H1 (cell line): ENCODE measurements around the gene FOXC1. TPM values are rescaled to one million over a fixed set of nuclear protein-coding genes. Genes with fewer than 3 reads are reported as not detected.

Source experiments
- CTCF ChIA-PET: fragments of 300-600 bp; sonication (Branson Sonifier 250); formaldehyde crosslinking; loops from one replicate; lab custom pipeline; 2021; ENCODE audit not compliant: partially characterized antibody; lab: Charles Lee
- POLR2A ChIA-PET: fragments of 300-600 bp; sonication (Branson Sonifier 250); formaldehyde crosslinking; loops from one replicate; lab custom pipeline; 2021; ENCODE audit warnings: inconsistent platforms; ENCODE audit not compliant: partially characterized antibody; lab: Charles Lee
- DNase-seq, 2 experiments: peaks; one replicate each; pipeline versions ENCODE4 v3.0.0 to v3.0.0-alpha.2; 2010 to 2022; ENCODE audit warnings: low spot score in 2 of 2, low read depth in 1 of 2, mixed read lengths in 1 of 2
- FAIRE-seq: peaks from 2 replicates; lab custom pipeline; 2011; peaks lifted over from hg19 to GRCh38; lab: Jason Lieb, UNC
- H2AFZ ChIP-seq: 2 replicates; pipeline ENCODE4 v1.8.1; 2012; ENCODE audit warnings: low read length, inconsistent platforms
- H2AK5ac ChIP-seq: 2 replicates; pipeline ENCODE4 v1.6.1; 2013; ENCODE audit warnings: low read depth, low read length
- H2BK120ac ChIP-seq: replicated peaks from 2 replicates; pipeline ENCODE3; 2013; ENCODE audit warnings: low read depth, low read length, inconsistent platforms
- H2BK12ac ChIP-seq: 2 replicates; pipeline ENCODE4 v1.6.1; 2013; ENCODE audit warnings: low read depth, low read length
- H2BK15ac ChIP-seq: 2 replicates; pipeline ENCODE4 v1.6.1; 2013; ENCODE audit warnings: low read length
- H2BK20ac ChIP-seq: 2 replicates; pipeline ENCODE4 v1.6.1; 2013; ENCODE audit warnings: low read length
- H2BK5ac ChIP-seq: 2 replicates; pipeline ENCODE4 v1.6.1; 2013; ENCODE audit warnings: low read depth, low read length
- H3K14ac ChIP-seq: 2 replicates; pipeline ENCODE4 v1.6.1; 2013; ENCODE audit warnings: inconsistent platforms; ENCODE audit not compliant: insufficient read length
- H3K18ac ChIP-seq: 2 replicates; pipeline ENCODE4 v1.6.1; 2013; ENCODE audit warnings: low read length; ENCODE audit errors: extremely low read depth
- H3K23ac ChIP-seq: 2 replicates; pipeline ENCODE4 v1.6.1; 2013; ENCODE audit warnings: inconsistent platforms; ENCODE audit not compliant: insufficient read length
- H3K23me2 ChIP-seq: 2 replicates; pipeline ENCODE4 v1.6.1; 2013; ENCODE audit warnings: low read depth, low read length
- H3K27ac ChIP-seq: 2 replicates; pipeline ENCODE4 v1.6.1; 2011; ENCODE audit warnings: low read depth, low read length, inconsistent platforms
- H3K27me3 ChIP-seq, 4 experiments: replicated peaks in 1 of 4; 1 replicate in 1 of 4; 2 replicates in 3 of 4; pipeline versions ENCODE4 v1.6.1 to v1.8.1; 2011 to 2013; ENCODE audit warnings: low read length in 3 of 4, mild to moderate bottlenecking in 3 of 4, inconsistent platforms in 2 of 4, mixed read lengths in 2 of 4, moderate library complexity in 1 of 4; ENCODE audit not compliant: control insufficient read depth in 3 of 4, insufficient read depth in 3 of 4; ENCODE audit errors: extremely low read depth in 1 of 4
- H3K36me3 ChIP-seq, 4 experiments: 2 replicates each; pipeline versions ENCODE4 v1.6.1 to v1.8.1; 2011 to 2013; ENCODE audit warnings: mild to moderate bottlenecking in 4 of 4, low read length in 3 of 4, moderate library complexity in 2 of 4, control low read depth in 1 of 4, inconsistent platforms in 1 of 4; ENCODE audit not compliant: insufficient read depth in 4 of 4, control insufficient read depth in 2 of 4
- H3K4ac ChIP-seq: replicated peaks from 2 replicates; pipeline ENCODE3; 2013; ENCODE audit warnings: low read length, low read depth, mixed read lengths, inconsistent platforms; ENCODE audit not compliant: insufficient read length
- H3K4me1 ChIP-seq, 4 experiments: replicated peaks in 1 of 4; 1 replicate in 1 of 4; 2 replicates in 3 of 4; pipeline versions ENCODE4 v1.6.1 to v1.8.1; 2011 to 2013; ENCODE audit warnings: low read length in 3 of 4, inconsistent platforms in 2 of 4, mixed read lengths in 1 of 4; ENCODE audit not compliant: insufficient read depth in 4 of 4, control insufficient read depth in 3 of 4
- H3K4me2 ChIP-seq, 2 experiments: 2 replicates each; pipeline versions ENCODE4 v1.6.1 to v1.8.1; 2011 to 2013; ENCODE audit warnings: low read depth in 2 of 2, low read length in 2 of 2, control low read depth in 1 of 2, inconsistent platforms in 1 of 2, mild to moderate bottlenecking in 1 of 2; ENCODE audit not compliant: insufficient read depth in 1 of 2
- H3K4me3 ChIP-seq, 4 experiments: fragments of 200-600, 300-600 bp in 1 of 4; sonication (generic), shearing (Covaris generic), sonication (Bioruptor Twin) in 1 of 4; 2 replicates each; pipeline versions ENCODE4 v1.5.1 to v1.8.1; 2011 to 2016; ENCODE audit warnings: low read length in 4 of 4, low read depth in 3 of 4, control low read depth in 2 of 4, inconsistent platforms in 2 of 4, mild to moderate bottlenecking in 2 of 4, mixed read lengths in 1 of 4, moderate library complexity in 1 of 4; ENCODE audit not compliant: insufficient read depth in 2 of 4; ENCODE audit errors: extremely low read depth in 1 of 4
- H3K56ac ChIP-seq: replicated peaks from 2 replicates; pipeline ENCODE3; 2013; ENCODE audit warnings: low read depth, mild to moderate bottlenecking, mixed read lengths, low read length, inconsistent platforms; ENCODE audit not compliant: insufficient read length
- H3K79me1 ChIP-seq: 2 replicates; pipeline ENCODE4 v1.6.1; 2013; ENCODE audit warnings: low read depth, low read length, control low read depth
- H3K79me2 ChIP-seq, 2 experiments: 2 replicates each; pipeline versions ENCODE4 v1.6.1 to v1.8.1; 2012 to 2013; ENCODE audit warnings: low read length in 2 of 2, mild to moderate bottlenecking in 2 of 2, inconsistent platforms in 1 of 2; ENCODE audit not compliant: insufficient read depth in 2 of 2, control insufficient read depth in 1 of 2
- H3K9ac ChIP-seq, 4 experiments: replicated peaks in 1 of 4; 1 replicate in 1 of 4; 2 replicates in 3 of 4; pipeline versions ENCODE4 v1.6.1 to v1.8.1; 2011 to 2013; ENCODE audit warnings: low read depth in 3 of 4, low read length in 3 of 4, control low read depth in 2 of 4, mild to moderate bottlenecking in 2 of 4, moderate library complexity in 2 of 4, inconsistent platforms in 1 of 4; ENCODE audit errors: extremely low read depth in 1 of 4
- H3K9me3 ChIP-seq, 2 experiments: 2 replicates each; pipeline versions ENCODE4 v1.6.1 to v1.8.1; 2012 to 2013; ENCODE audit warnings: mild to moderate bottlenecking in 2 of 2, moderate library complexity in 2 of 2, control low read depth in 1 of 2, inconsistent platforms in 1 of 2, low read depth in 1 of 2, low read length in 1 of 2, mixed read lengths in 1 of 2; ENCODE audit not compliant: insufficient read depth in 2 of 2
- H4K20me1 ChIP-seq, 2 experiments: replicated peaks in 1 of 2; 2 replicates each; pipeline versions ENCODE3 to v1.8.1; 2011 to 2013; ENCODE audit warnings: inconsistent platforms in 2 of 2, low read length in 2 of 2, mild to moderate bottlenecking in 1 of 2; ENCODE audit not compliant: insufficient read depth in 2 of 2, control insufficient read depth in 1 of 2
- H4K5ac ChIP-seq: 2 replicates; pipeline ENCODE4 v1.6.1; 2013; ENCODE audit warnings: low read length, low read depth, mixed read lengths, inconsistent platforms; ENCODE audit not compliant: insufficient read length
- H4K8ac ChIP-seq: 2 replicates; pipeline ENCODE4 v1.8.0; 2013; ENCODE audit warnings: mild to moderate bottlenecking, moderate library complexity, low read length, inconsistent platforms; ENCODE audit not compliant: insufficient read depth; ENCODE audit errors: extremely low read depth
- H4K91ac ChIP-seq: replicated peaks from 2 replicates; pipeline ENCODE3; 2013; ENCODE audit warnings: low read length, mixed read lengths, inconsistent platforms; ENCODE audit not compliant: insufficient read length
- CREB1 ChIP-seq: IDR thresholded peaks from 2 replicates; pipeline ENCODE4 v1.6.1; 2012; ENCODE audit warnings: inconsistent platforms
- EZH2 ChIP-seq: fragments of 200-600 bp; sonication (generic); IDR thresholded peaks from 2 replicates; pipeline ENCODE4 v1.7.1; 2012; ENCODE audit warnings: low read depth, mild to moderate bottlenecking, moderate library complexity, low read length, inconsistent platforms; ENCODE audit not compliant: severe bottlenecking
- KDM1A ChIP-seq: fragments of 200-600, 300-600 bp; sonication (generic); IDR thresholded peaks from 2 replicates; pipeline ENCODE4 v1.7.1; 2016; ENCODE audit warnings: mild to moderate bottlenecking, low read length, borderline replicate concordance
- RXRA ChIP-seq: IDR thresholded peaks from 2 replicates; pipeline ENCODE4 v1.6.1; 2011; ENCODE audit warnings: low read depth, mild to moderate bottlenecking, low read length, moderate library complexity; ENCODE audit not compliant: insufficient read depth
- SIX5 ChIP-seq: IDR thresholded peaks from 2 replicates; pipeline ENCODE4 v1.6.1; 2011; ENCODE audit warnings: mild to moderate bottlenecking, low read depth, low read length
- SP1 ChIP-seq: IDR thresholded peaks from 2 replicates; pipeline ENCODE4 v1.6.1; 2011; ENCODE audit warnings: low read depth, low read length
- SUZ12 ChIP-seq: fragments of 200-600 bp; sonication (generic); IDR thresholded peaks from 2 replicates; pipeline ENCODE4 v1.6.1; 2012; ENCODE audit warnings: mild to moderate bottlenecking, inconsistent platforms, low read length, moderate library complexity, mixed read lengths
- TBP ChIP-seq: IDR thresholded peaks from 2 replicates; pipeline ENCODE4 v1.6.1; 2011; ENCODE audit warnings: low read depth, low read length, improper control_type of control experiment
- WGBS, 2 experiments: shearing (Covaris generic) in 1 of 2; methylation state at CpG; one replicate each; pipeline versions ENCODE4 v1.1.6 to v1.1.7; 2013 to 2015; ENCODE audit warnings: low lambda C conversion rate in 2 of 2, mixed read lengths in 2 of 2, inconsistent platforms in 1 of 2, low coverage in 1 of 2, missing lambda C conversion rate in 1 of 2; ENCODE audit not compliant: insufficient replicate concordance in 2 of 2, insufficient coverage in 1 of 2, insufficient read length in 1 of 2; ENCODE audit errors: extremely low coverage in 1 of 2, missing lambda C conversion rate in 1 of 2; 5-methylcytosine and 5-hydroxymethylcytosine counted together
- polyA plus RNA-seq, 7 experiments: library from polyadenylated mRNA; depleted of rRNA in 3 of 7; stranded (reverse) in 5 of 7; unstranded in 2 of 7; fragments of >200 nt in 5 of 7; fragments of 200-250 nt in 2 of 7; gene quantifications; 1 replicate in 5 of 7; 2 replicates in 1 of 7; 4 replicates in 1 of 7; pipeline versions ENCODE4 v1.2.1 to v1.2.3, GENCODE V29; 2011 to 2013; ENCODE audit warnings: missing spikeins in 2 of 7, mixed read lengths in 2 of 7
- total RNA-seq: library from RNA; stranded (reverse); fragmentation: NEBNext Ultra II Directional; extraction: Animal tissue kit (Norgen Biotek cat#: 25700); gene quantifications from 2 replicates; pipeline ENCODE4 v1.2.1, GENCODE V29; 2021
- TF ChIP-seq, protein P1 (sequence below), 3 experiments: IDR thresholded peaks; 1 replicate in 2 of 3; 2 replicates in 1 of 3; pipeline versions ENCODE4 v1.5.1 to v1.6.1; 2011; ENCODE audit warnings: low read length in 3 of 3, mild to moderate bottlenecking in 3 of 3, inconsistent platforms in 2 of 3, low read depth in 1 of 3, moderate library complexity in 1 of 3; ENCODE audit not compliant: insufficient read depth in 1 of 3; ENCODE audit errors: control extremely low read depth in 1 of 3

Gene FOXC1
- total and polyA plus RNA-seq, 2 of the 8 experiments (the other 6 are each of a cell fraction or from before 2014, with no cell fraction given), result 0.22 TPM; not detected in 1

DNA sequence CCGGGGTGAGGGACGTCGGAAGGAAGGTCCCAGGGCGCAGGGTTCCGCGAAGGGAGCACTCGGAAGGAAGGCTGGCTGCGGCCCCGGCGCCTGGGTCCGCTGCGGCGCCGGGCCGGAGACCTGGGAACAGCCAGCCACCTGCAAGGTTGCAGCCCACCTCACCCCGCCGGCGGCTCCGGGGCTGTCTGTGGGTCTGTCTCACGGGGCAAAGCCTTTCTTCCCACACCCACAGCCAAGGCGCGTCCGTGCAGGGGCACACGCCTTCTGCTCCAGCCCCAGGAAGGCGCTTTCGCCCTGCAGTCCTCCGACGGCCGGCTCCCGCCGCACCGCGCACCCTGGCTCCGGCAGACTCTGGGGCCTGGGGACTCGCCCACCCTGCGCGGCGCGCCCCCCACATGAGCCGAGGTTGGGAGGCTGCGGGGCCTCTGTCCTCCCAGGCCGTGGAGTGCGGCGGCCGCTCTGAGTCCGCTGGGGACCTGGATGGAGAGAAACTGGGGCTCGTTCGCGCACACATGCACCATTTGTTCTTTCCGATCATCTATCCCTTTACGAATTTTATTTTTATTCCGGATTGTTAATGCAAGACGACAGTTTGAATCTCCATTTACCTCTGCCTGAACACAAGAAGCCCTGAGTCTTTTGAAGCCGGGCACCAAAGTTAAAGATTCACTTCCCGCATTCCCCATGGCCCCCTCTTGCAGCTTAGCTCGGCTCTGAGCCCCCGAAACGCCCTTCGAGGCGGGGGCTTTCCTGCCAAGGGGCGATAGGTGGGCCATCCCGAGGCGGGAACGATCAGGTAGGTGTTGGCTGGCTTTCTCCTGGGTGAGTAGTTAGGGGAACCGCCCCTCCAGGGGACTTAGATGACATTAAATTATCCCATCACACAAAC is 4.5 kb upstream of the FOXC1 start:
- 8% methylated on average over 65 of the region's 65 CpGs; no CpG with 5 or more reads in 1 of the 2 experiments for WGBS, 2 experiments
- no peak overlapping the region for H3K9ac ChIP-seq
- no peak for TF ChIP-seq RXRA
- TF ChIP-seq KDM1A, result no peak
- TF ChIP-seq SUZ12, result peak; percentile 96
- TF ChIP-seq, protein P1, sequence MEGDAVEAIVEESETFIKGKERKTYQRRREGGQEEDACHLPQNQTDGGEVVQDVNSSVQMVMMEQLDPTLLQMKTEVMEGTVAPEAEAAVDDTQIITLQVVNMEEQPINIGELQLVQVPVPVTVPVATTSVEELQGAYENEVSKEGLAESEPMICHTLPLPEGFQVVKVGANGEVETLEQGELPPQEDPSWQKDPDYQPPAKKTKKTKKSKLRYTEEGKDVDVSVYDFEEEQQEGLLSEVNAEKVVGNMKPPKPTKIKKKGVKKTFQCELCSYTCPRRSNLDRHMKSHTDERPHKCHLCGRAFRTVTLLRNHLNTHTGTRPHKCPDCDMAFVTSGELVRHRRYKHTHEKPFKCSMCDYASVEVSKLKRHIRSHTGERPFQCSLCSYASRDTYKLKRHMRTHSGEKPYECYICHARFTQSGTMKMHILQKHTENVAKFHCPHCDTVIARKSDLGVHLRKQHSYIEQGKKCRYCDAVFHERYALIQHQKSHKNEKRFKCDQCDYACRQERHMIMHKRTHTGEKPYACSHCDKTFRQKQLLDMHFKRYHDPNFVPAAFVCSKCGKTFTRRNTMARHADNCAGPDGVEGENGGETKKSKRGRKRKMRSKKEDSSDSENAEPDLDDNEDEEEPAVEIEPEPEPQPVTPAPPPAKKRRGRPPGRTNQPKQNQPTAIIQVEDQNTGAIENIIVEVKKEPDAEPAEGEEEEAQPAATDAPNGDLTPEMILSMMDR (IDR thresholded peaks at IDR 0.05; ENCODE audit: control extremely low read depth in 1 of 3, insufficient read depth in 1 of 3, low read depth in 1 of 3, low read length in 3 of 3), result no peak
- no peak for TF ChIP-seq SP1
- no peak for TF ChIP-seq SIX5
- no peak for TF ChIP-seq TBP
- TF ChIP-seq EZH2, result peak; percentile 98
- no peak for TF ChIP-seq CREB1

More for the DNA sequence above, 4.5 kb upstream of the FOXC1 start:
- H3K27me3 ChIP-seq, result peaks cover 49 to 80% (median 69%) of the 10 kb centered on the region in 4 experiments
- H3K23me2 ChIP-seq, result peaks cover 24% of the 10 kb centered on the region; the same call in 1 of the 2 replicates
- no peaks in the 10 kb centered on the region for H3K9me3 ChIP-seq
- H2AK5ac ChIP-seq, result no peak overlapping the region
- H3K27ac ChIP-seq, result no peak overlapping the region
- H3K79me1 ChIP-seq, result no peaks in the 10 kb centered on the region
- POLR2A ChIA-PET, result interaction anchor here (0.6 kb wide), 1 partner anchor 42 kb away, joined by 3 read pairs; no protein-coding TSS in a partner anchor
- FAIRE-seq (no peak), DNase-seq (no peak)
- peak overlapping the region; percentile 81 to 93 for H3K4me2 ChIP-seq
- H4K5ac ChIP-seq, result no peak overlapping the region
- no peak overlapping the region for H2BK120ac ChIP-seq
- peak overlapping the region; percentile 80; the same call in 1 of the 2 replicates for H2BK20ac ChIP-seq
- no peak overlapping the region for H4K91ac ChIP-seq
- H3K4me1 ChIP-seq, result peaks cover 14 to 44% (median 20%) of the 10 kb centered on the region in 4 experiments
- no peak overlapping the region for H2AFZ ChIP-seq
- no peak overlapping the region; the same call in 1 of the 2 replicates for H2BK15ac ChIP-seq
- no peak overlapping the region for H3K56ac ChIP-seq
- H3K23ac ChIP-seq, result no peak overlapping the region
- peaks cover 4 to 11% of the 10 kb centered on the region in 2 experiments for H4K20me1 ChIP-seq
- H2BK12ac ChIP-seq, result peak overlapping the region; percentile 27; the same call in 1 of the 2 replicates
- no peak overlapping the region for H3K14ac ChIP-seq
- H4K8ac ChIP-seq, result peak overlapping the region; percentile 75
- peaks cover 0 to 11% (median 0%) of the 10 kb centered on the region in 4 experiments; a peak in 1 of 8 replicates for H3K36me3 ChIP-seq
- H3K4ac ChIP-seq, result no peak overlapping the region
- H3K4me3 ChIP-seq, result peak overlapping the region in 3 of 4 experiments; percentile 40 to 59 (median 45); a peak in 6 of 8 replicates
- CTCF ChIA-PET, result interaction anchor here (0.6 to 4.5 kb wide), 8 partner anchors 9 to 1029 kb away, joined by 3 to 37 read pairs (median 6); no protein-coding TSS in a partner anchor
- peak overlapping the region; percentile 60 for H3K18ac ChIP-seq
- H3K79me2 ChIP-seq, result no peaks in the 10 kb centered on the region
- no peak overlapping the region for H2BK5ac ChIP-seq
